Uterus (tissue), 4 donors: ENCODE measurements around the gene PGF. TPM values are rescaled to one million over a fixed set of nuclear protein-coding genes. Genes with fewer than 3 reads are reported as not detected.

Experiments used
- DNase-seq, 2 donors: peaks; one replicate each; pipeline ENCODE4 v3.0.0-alpha.2; 2019 to 2020
- H3K27ac ChIP-seq, 2 donors: fragments of 200-600 bp; sonication (generic); 1 replicate in 1 of 2; 2 replicates in 1 of 2; pipeline ENCODE4 v1.5.1; 2016 to 2018
- H3K27me3 ChIP-seq, 2 donors: fragments of 200-600 bp; sonication (generic); one replicate each; pipeline ENCODE4 v1.5.1; 2018 to 2019; ENCODE audit warnings: control low read depth in 1 of 2
- H3K36me3 ChIP-seq, 2 donors: fragments of 200-600 bp; sonication (generic); one replicate each; pipeline ENCODE4 v1.5.1; 2019; ENCODE audit warnings: control low read depth in 1 of 2
- H3K4me1 ChIP-seq, 2 donors: fragments of 200-600 bp; sonication (generic); one replicate each; pipeline ENCODE4 v1.5.1; 2018 to 2019; ENCODE audit warnings: control low read depth in 1 of 2
- H3K4me3 ChIP-seq, 2 donors: fragments of 200-600 bp; sonication (generic); 1 replicate in 1 of 2; 2 replicates in 1 of 2; pipeline ENCODE4 v1.5.1; 2018 to 2019; ENCODE audit warnings: mild to moderate bottlenecking in 1 of 2
- H3K9me3 ChIP-seq, 2 donors: fragments of 200-600 bp; sonication (generic); one replicate each; pipeline ENCODE4 v1.5.1; 2019; ENCODE audit warnings: control low read depth in 1 of 2
- CTCF ChIP-seq, 4 experiments: fragments of 200-600 bp in 2 of 4; fragments of 450-650 bp in 2 of 4; sonication (generic) in 2 of 4; IDR thresholded peaks; one replicate each; pipeline ENCODE4 v1.5.1; 2016 to 2019; ENCODE audit warnings: antibody characterized with exemption in 4 of 4, mild to moderate bottlenecking in 2 of 4, moderate library complexity in 1 of 4
- POLR2A ChIP-seq, 2 donors: fragments of 450-650 bp; IDR thresholded peaks; one replicate each; pipeline ENCODE4 v1.6.1; 2016; ENCODE audit warnings: antibody characterized with exemption in 2 of 2, mild to moderate bottlenecking in 1 of 2, moderate library complexity in 1 of 2
- intact Hi-C: fragments of 100-400 bp; cut with DNase I; formaldehyde crosslinking; loops from one replicate; pipeline ENCODE4 v1.15.1; 2023; ENCODE audit warnings: low total_unique reads
- total RNA-seq, 4 donors: library from RNA; depleted of rRNA in 3 of 4; stranded (reverse); fragments of >200 nt in 3 of 4; gene quantifications; one replicate each; pipeline versions ENCODE4 v1.1.0 to v1.2.4, GENCODE V29; 2014 to 2023
- donor health status: DM: yes; HTN: yes; CAD: no.

PGF gene
- total RNA-seq, 4 donors from 2014 or later: 2.7 to 32.4 (median 15.4) TPM

GRCh38 chr14:74941676-74942097 lies 13.7 kb downstream of the PGF start:
- DNase-seq: peak; percentile 56 to 57
- no peak overlapping the region for H3K4me3 ChIP-seq
- intact Hi-C loops: no loop called here
- no peaks in the 10 kb centered on the region for H3K9me3 ChIP-seq
- TF ChIP-seq CTCF (IDR thresholded peaks at IDR 0.05) (no peak), POLR2A (IDR thresholded peaks at IDR 0.05) (no peak)
- H3K36me3 ChIP-seq: no peaks in the 10 kb centered on the region
- no peaks in the 10 kb centered on the region for H3K27me3 ChIP-seq
- peaks cover 0 to 26% of the 10 kb centered on the region in 2 donors for H3K4me1 ChIP-seq
- peak overlapping the region; percentile 82 to 84 for H3K27ac ChIP-seq

DNA sequence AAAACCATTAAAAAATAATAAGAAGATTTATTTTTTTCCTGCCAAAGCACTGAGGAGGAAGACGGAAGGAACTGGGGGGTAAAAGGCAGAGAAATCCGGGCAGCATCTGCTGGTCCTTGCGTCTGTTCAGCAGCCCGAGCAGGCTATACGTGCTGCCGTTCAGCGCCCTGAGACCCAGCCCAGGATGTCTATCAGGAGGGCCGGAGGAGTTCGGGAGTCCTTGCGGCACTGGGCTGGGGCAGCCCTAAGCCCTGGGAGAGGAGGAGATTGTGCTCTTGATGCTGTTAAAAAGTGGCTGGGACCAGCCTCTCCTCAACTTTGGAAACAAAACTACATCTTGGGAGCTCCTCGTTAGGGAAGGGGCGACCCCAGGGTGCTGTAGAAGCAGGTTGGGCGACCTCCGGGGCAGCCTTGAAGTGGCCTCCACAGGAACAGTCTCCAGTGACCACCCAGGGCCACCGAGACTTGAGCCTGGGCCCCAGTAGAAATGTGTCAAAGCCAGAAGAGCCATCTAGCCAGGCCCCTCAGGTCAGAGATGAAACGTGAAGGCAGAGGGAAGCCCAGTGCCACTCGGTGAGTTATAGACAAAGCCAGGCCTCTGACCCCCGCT lies 14.3 kb downstream of the PGF start:
- no peaks in the 10 kb centered on the region for H3K9me3 ChIP-seq
- no peak overlapping the region for H3K4me3 ChIP-seq
- H3K27me3 ChIP-seq: no peaks in the 10 kb centered on the region
- DNase-seq: no peak
- peaks cover 0 to 26% of the 10 kb centered on the region in 2 donors for H3K4me1 ChIP-seq
- no peaks in the 10 kb centered on the region for H3K36me3 ChIP-seq
- H3K27ac ChIP-seq: peak overlapping the region; percentile 82 to 84
- intact Hi-C loops: no loop called here
- TF ChIP-seq CTCF (IDR thresholded peaks at IDR 0.05): no peak

DNA sequence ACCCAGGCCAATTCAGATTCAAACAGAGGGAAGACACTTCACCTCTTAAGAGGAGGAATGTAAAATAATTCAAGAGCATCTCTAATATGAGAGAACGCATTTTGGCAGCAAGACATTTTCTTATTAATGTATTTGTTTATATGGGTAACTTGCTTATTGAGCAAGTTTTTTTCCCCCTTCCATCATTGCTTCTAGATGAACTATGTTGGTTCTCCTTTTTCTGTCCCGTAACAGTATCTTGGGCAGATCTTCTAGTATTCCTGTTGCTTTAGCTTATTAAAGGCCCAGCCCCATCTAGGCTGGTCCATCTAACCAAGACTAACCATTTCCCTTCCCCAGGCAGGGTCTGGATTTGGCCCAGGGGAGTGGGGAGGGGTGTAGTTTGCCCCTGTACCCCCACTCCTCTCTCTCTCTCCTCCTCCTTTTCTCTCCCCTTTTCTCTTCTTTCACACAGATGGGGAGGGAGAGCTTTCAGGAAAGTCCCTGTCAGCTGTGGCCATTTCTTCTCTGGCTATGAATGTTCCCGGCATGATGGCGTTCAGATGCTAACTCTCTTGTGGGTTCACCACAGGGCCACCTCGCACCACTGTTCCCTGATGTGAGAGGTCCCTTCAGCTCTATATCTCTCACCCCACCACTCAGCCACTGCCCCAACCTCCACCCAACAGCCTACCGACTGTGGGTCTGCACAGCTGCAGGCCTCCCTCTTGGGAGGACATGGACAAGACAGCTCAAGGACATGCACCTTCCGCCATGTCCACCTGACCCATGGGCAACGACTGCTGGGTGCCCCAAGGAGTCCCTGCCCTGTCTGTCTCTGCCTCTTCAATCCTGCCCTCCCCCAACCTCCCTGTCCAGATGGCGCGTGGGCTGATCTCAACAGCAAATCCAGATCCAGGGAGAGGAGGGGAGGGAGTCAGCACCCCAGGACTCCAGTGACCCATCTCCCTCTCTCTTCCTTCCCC lies 16.6 kb downstream of the PGF start:
- H3K9me3 ChIP-seq: no peaks in the 10 kb centered on the region
- H3K4me3 ChIP-seq: no peak overlapping the region
- TF ChIP-seq POLR2A (IDR thresholded peaks at IDR 0.05) (no peak), CTCF (IDR thresholded peaks at IDR 0.05) (no peak)
- no peaks in the 10 kb centered on the region for H3K36me3 ChIP-seq
- intact Hi-C loops: no loop called here
- no peak for DNase-seq
- H3K27ac ChIP-seq: peak overlapping the region; percentile 82 to 84
- peaks cover 0 to 26% of the 10 kb centered on the region in 2 donors for H3K4me1 ChIP-seq
- H3K27me3 ChIP-seq: no peaks in the 10 kb centered on the region

GRCh38 chr14:74937171-74937570 lies 18.2 kb downstream of the PGF start:
- Histone ChIP-seq H3K36me3 (no peaks in the 10 kb centered on the region), H3K4me1 (peaks cover 0 to 25% of the 10 kb centered on the region in 2 donors), H3K27me3 (no peaks in the 10 kb centered on the region), H3K27ac (no peak overlapping the region), H3K9me3 (no peaks in the 10 kb centered on the region), H3K4me3 (no peak overlapping the region)
- intact Hi-C loops: no loop called here
- TF ChIP-seq CTCF (IDR thresholded peaks at IDR 0.05): no peak
- no peak for TF ChIP-seq POLR2A (IDR thresholded peaks at IDR 0.05)
- DNase-seq: no peak

- Histone ChIP-seq H3K4me3 (no peak overlapping the region), H3K27ac (no peak overlapping the region), H3K27me3 (no peaks in the 10 kb centered on the region), H3K4me1 (peaks cover 0 to 21% of the 10 kb centered on the region in 2 donors), H3K36me3 (no peaks in the 10 kb centered on the region), H3K9me3 (no peaks in the 10 kb centered on the region)
- TF ChIP-seq POLR2A (IDR thresholded peaks at IDR 0.05): no peak
- no peak for TF ChIP-seq CTCF (IDR thresholded peaks at IDR 0.05)
- no peak for DNase-seq
- intact Hi-C loops: no loop called here
Measured at GRCh38 chr14:74936731-74937130, 18.7 kb downstream of the PGF start.
